ENCODE data around the gene ASXL3.

DNA sequence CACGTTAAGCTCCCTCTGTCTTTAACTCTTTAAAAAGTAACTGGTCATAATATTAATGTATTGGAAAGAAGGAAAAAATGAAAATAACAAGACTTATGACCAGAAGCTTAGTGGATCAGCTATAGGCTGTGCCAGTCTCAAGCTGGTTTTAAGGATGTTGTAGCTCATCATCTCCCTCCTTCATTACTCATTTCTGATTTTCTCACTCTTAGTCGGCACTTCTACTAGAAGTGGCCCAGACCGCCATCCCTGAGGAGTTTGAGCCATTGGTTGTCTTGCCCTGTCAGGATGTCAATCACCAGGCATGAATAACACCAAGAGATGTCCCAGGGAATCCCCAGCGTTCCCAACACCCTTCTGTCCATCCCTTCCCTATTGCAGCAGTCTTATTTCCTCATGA lies 151.5 kb downstream of the ASXL3 start:
- TF ChIP-seq, protein P1, sequence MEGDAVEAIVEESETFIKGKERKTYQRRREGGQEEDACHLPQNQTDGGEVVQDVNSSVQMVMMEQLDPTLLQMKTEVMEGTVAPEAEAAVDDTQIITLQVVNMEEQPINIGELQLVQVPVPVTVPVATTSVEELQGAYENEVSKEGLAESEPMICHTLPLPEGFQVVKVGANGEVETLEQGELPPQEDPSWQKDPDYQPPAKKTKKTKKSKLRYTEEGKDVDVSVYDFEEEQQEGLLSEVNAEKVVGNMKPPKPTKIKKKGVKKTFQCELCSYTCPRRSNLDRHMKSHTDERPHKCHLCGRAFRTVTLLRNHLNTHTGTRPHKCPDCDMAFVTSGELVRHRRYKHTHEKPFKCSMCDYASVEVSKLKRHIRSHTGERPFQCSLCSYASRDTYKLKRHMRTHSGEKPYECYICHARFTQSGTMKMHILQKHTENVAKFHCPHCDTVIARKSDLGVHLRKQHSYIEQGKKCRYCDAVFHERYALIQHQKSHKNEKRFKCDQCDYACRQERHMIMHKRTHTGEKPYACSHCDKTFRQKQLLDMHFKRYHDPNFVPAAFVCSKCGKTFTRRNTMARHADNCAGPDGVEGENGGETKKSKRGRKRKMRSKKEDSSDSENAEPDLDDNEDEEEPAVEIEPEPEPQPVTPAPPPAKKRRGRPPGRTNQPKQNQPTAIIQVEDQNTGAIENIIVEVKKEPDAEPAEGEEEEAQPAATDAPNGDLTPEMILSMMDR (IDR thresholded peaks at IDR 0.05; ENCODE audit: insufficient read depth, low read length, poor library complexity, severe bottlenecking), result no peak
- no peak for TF ChIP-seq EZH2phosphoT487 (conservative IDR thresholded peaks at IDR 0.05; ENCODE audit: low read length)
